Osteocyte (in vitro differentiated cells): ENCODE results near the gene BRAF. TPM values are rescaled to one million over a fixed set of nuclear protein-coding genes. Genes with fewer than 3 reads are reported as not detected.
"Not testable (repeated sequence)": the region's sequence is repeated elsewhere in the genome, so short reads cannot be mapped to it uniquely, and the experiment has no call there.

Source experiments
- DNase-seq: peaks from one replicate; pipeline ENCODE4 v3.0.0; 2021; ENCODE audit warnings: mixed read lengths; ENCODE audit not compliant: unreplicated experiment; ENCODE audit errors: extremely low spot score
- H3K27ac Mint-ChIP-seq: one replicate; pipeline ENCODE4 v1.8.0; 2021; ENCODE audit warnings: mild to moderate bottlenecking, mixed read lengths; ENCODE audit not compliant: unreplicated experiment
- H3K27me3 Mint-ChIP-seq: one replicate; pipeline ENCODE4 v1.8.0; 2021; ENCODE audit warnings: mixed read lengths; ENCODE audit not compliant: unreplicated experiment
- H3K36me3 Mint-ChIP-seq: one replicate; pipeline ENCODE4 v1.8.0; 2021; ENCODE audit warnings: mixed read lengths; ENCODE audit not compliant: unreplicated experiment
- H3K4me1 Mint-ChIP-seq: one replicate; pipeline ENCODE4 v1.8.0; 2021; ENCODE audit warnings: mixed read lengths; ENCODE audit not compliant: unreplicated experiment
- H3K4me3 Mint-ChIP-seq: one replicate; pipeline ENCODE4 v1.8.0; 2021; ENCODE audit warnings: mild to moderate bottlenecking, moderate library complexity, mixed read lengths; ENCODE audit not compliant: unreplicated experiment
- H3K9me3 Mint-ChIP-seq: one replicate; pipeline ENCODE4 v1.8.0; 2021; ENCODE audit warnings: mixed read lengths; ENCODE audit not compliant: unreplicated experiment
- CTCF ChIP-seq: fragments of 200-600 bp; sonication (generic); IDR thresholded peaks from 2 replicates; pipeline ENCODE4 v1.5.0; 2021; ENCODE audit warnings: antibody characterized with exemption, mild to moderate bottlenecking, moderate library complexity
- total RNA-seq: library from RNA; stranded (reverse); gene quantifications from 2 replicates; pipeline ENCODE4 v1.2.1, GENCODE V29; 2021

BRAF gene
- total RNA-seq, 1 donor from 2014 or later: 25.8 TPM

GRCh38 chr7:140678081-140678815 lies 246.5 kb downstream of the BRAF start:
- peaks cover 23% of the 10 kb centered on the region for H3K4me1 Mint-ChIP-seq
- TF ChIP-seq CTCF: no peak
- no peaks in the 10 kb centered on the region for H3K27me3 Mint-ChIP-seq
- DNase-seq: no peak
- no peaks in the 10 kb centered on the region for H3K9me3 Mint-ChIP-seq
- H3K4me3 Mint-ChIP-seq: no peak overlapping the region
- H3K36me3 Mint-ChIP-seq: peaks cover 26% of the 10 kb centered on the region
- H3K27ac Mint-ChIP-seq: no peak overlapping the region

GRCh38 chr7:140677496-140677895 lies 247.2 kb downstream of the BRAF start:
- DNase-seq: no peak
- H3K4me1 Mint-ChIP-seq: peaks cover 24% of the 10 kb centered on the region
- H3K4me3 Mint-ChIP-seq: no peak overlapping the region
- H3K9me3 Mint-ChIP-seq: no peaks in the 10 kb centered on the region
- H3K27ac Mint-ChIP-seq: no peak overlapping the region
- no peaks in the 10 kb centered on the region for H3K27me3 Mint-ChIP-seq
- no peak for TF ChIP-seq CTCF
- H3K36me3 Mint-ChIP-seq: peaks cover 26% of the 10 kb centered on the region

- not testable (repeated sequence) for H3K4me3 Mint-ChIP-seq, H3K27ac Mint-ChIP-seq, DNase-seq, H3K27me3 Mint-ChIP-seq, H3K9me3 Mint-ChIP-seq
- peaks cover 26% of the 10 kb centered on the region for H3K36me3 Mint-ChIP-seq
- H3K4me1 Mint-ChIP-seq: peaks cover 30% of the 10 kb centered on the region
Measured at GRCh38 chr7:140676956-140677355, 247.8 kb downstream of the BRAF start.

GRCh38 chr7:140676306-140676705 lies 248.4 kb downstream of the BRAF start:
- Mint-ChIP-seq H3K4me3 (no peak overlapping the region), H3K36me3 (peaks cover 26% of the 10 kb centered on the region), H3K27ac (peak overlapping the region; percentile 54), H3K27me3 (no peaks in the 10 kb centered on the region), H3K9me3 (no peaks in the 10 kb centered on the region), H3K4me1 (peaks cover 30% of the 10 kb centered on the region)
- DNase-seq: no peak
- no peak for TF ChIP-seq CTCF

- no peaks in the 10 kb centered on the region for H3K27me3 Mint-ChIP-seq
- no peak for DNase-seq
- no peak overlapping the region for H3K4me3 Mint-ChIP-seq
- H3K36me3 Mint-ChIP-seq: peaks cover 23% of the 10 kb centered on the region
- peak overlapping the region; percentile 11 for H3K27ac Mint-ChIP-seq
- H3K4me1 Mint-ChIP-seq: peaks cover 30% of the 10 kb centered on the region
- no peak for TF ChIP-seq CTCF
- no peaks in the 10 kb centered on the region for H3K9me3 Mint-ChIP-seq
Measured at GRCh38 chr7:140675726-140676125, 249.0 kb downstream of the BRAF start.
